CD4-positive, alpha-beta T cell treated with Interleukin-1 beta for 1 hour (primary cell): ENCODE data around the gene SLC46A2.

ENCODE experiments used
- DNase-seq, 2 donors: peaks; one replicate each; pipeline ENCODE4 v3.0.0-alpha.2; 2020 to 2022

SLC46A2 gene

GRCh38 chr9:112884721-112885120 lies 6.0 kb downstream of the SLC46A2 start:
- DNase-seq, result no peak

GRCh38 chr9:112884101-112884500 lies 6.6 kb downstream of the SLC46A2 start:
- no peak for DNase-seq

- no peak for DNase-seq
Measured at GRCh38 chr9:112881331-112881730, 9.3 kb downstream of the SLC46A2 start.

GRCh38 chr9:112880650-112881049 lies 10.0 kb downstream of the SLC46A2 start:
- DNase-seq, result no peak

GRCh38 chr9:112878752-112879151 lies 11.9 kb downstream of the SLC46A2 start:
- no peak for DNase-seq

GRCh38 chr9:112873773-112874405 lies 16.8 kb downstream of the SLC46A2 start:
- DNase-seq, result no peak

GRCh38 chr9:112872019-112872418 lies 18.7 kb downstream of the SLC46A2 start:
- DNase-seq, result no peak

- no peak for DNase-seq
Measured at GRCh38 chr9:112870556-112870955, 20.1 kb downstream of the SLC46A2 start.

GRCh38 chr9:112869917-112870316 lies 20.8 kb downstream of the SLC46A2 start:
- DNase-seq, result no peak

- no peak for DNase-seq
Measured at GRCh38 chr9:112869041-112869529, 21.6 kb downstream of the SLC46A2 start.

GRCh38 chr9:112868461-112868860 lies 22.2 kb downstream of the SLC46A2 start:
- no peak for DNase-seq

- DNase-seq, result peak in 1 of 2 donors; percentile 28
Measured at GRCh38 chr9:112867275-112867991, 23.2 kb downstream of the SLC46A2 start.

GRCh38 chr9:112866662-112867274 lies 23.9 kb downstream of the SLC46A2 start:
- DNase-seq, result no peak

- DNase-seq, result no peak
Measured at GRCh38 chr9:112864982-112865381, 25.7 kb downstream of the SLC46A2 start.

GRCh38 chr9:112864403-112864802 lies 26.3 kb downstream of the SLC46A2 start:
- no peak for DNase-seq

- DNase-seq, result no peak
Measured at GRCh38 chr9:112863746-112864145, 26.9 kb downstream of the SLC46A2 start.

GRCh38 chr9:112863214-112863613 lies 27.5 kb downstream of the SLC46A2 start:
- DNase-seq, result peak in 1 of 2 donors; percentile 17

GRCh38 chr9:112861638-112862555 lies 28.8 kb downstream of the SLC46A2 start:
- DNase-seq, result peak in 1 of 2 donors; percentile 63

GRCh38 chr9:112861155-112861554 lies 29.5 kb downstream of the SLC46A2 start:
- DNase-seq, result no peak

- no peak for DNase-seq
Measured at GRCh38 chr9:112860451-112860850, 30.2 kb downstream of the SLC46A2 start.

GRCh38 chr9:112858625-112859147 lies 32.0 kb downstream of the SLC46A2 start:
- peak in 1 of 2 donors; percentile 55 for DNase-seq

GRCh38 chr9:112858005-112858404 lies 32.7 kb downstream of the SLC46A2 start:
- DNase-seq, result no peak

- no peak for DNase-seq
Measured at GRCh38 chr9:112856843-112857242, 33.8 kb downstream of the SLC46A2 start.
